CD4-positive, alpha-beta T cell treated with Interferon alpha-2 for 1 hour (primary cell): ENCODE data around the gene NCEH1.

Experiments
- DNase-seq, 2 donors: peaks; one replicate each; pipeline ENCODE4 v3.0.0-alpha.2; 2020 to 2022

Gene NCEH1

DNA sequence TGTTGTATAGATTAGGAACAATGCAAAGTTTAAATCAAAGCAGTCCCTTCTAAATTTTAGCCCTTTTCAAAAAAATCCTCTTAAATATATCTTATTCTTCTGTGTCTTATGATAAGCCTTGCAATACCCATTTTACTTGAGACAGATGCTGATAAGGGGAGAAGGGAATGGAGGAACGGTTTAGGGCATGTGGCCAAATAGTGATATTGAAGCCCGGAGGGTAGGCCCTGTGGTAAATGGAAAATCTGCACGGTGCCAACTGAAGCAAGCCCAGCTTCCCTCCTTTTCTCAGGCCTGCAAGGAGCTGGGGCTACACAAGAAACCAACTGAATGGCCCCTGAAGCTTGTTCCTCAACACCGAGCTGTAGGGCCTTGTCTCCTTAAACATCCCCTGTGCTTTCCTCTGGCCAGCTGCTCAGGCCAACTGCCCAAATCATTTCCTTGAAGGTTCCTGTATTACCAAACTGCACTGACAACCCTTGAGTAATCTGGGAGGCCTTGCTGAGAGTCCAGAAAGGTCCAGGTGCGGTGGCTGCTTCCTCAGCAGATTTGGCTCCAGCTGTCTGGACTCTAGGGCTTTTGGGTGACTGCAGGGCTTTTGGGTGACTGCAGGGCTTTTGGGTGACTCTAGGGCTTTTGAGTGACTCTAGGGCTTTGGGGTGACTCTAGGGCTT is 67.2 kb downstream of the NCEH1 start:
- DNase-seq, result no peak

DNA sequence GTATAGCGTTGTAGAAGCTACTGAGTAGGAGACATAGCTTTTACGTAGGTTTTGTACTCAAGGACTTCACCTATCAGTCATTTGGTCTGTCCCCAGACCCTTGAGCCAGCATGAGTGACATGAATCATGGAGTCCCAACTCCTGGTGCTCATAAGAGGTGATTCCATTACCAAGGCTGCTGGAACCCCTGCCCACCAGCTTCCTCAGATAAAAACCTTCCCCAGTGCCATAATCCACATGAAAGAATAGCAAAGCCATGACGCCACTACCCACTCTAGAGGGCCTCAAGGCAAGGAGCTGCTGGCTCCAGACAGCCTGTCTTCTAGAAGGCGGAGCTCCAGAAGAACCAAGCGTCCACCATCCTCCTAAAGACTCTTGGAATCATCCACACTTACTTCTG is 69.6 kb downstream of the NCEH1 start:
- DNase-seq, result no peak

DNA sequence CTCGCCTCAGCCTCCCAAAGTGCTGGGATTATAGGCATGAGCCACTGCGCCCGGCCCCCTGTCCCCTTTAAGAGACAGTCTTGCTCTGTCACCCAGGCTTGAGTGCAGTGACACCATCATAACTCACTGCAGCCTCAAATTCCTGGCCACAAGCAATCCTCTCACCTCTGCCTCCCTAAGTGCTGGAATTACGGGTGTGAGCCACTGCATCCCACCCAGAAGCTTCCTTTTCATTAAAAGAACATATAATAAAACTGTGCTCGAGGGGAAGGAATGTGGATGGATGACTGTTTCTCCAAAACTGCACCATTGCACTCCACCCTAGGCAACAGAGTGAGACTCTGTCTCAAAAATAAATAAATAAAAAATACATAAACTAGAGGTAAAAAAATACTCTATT is 70.1 kb downstream of the NCEH1 start:
- no peak for DNase-seq

DNA sequence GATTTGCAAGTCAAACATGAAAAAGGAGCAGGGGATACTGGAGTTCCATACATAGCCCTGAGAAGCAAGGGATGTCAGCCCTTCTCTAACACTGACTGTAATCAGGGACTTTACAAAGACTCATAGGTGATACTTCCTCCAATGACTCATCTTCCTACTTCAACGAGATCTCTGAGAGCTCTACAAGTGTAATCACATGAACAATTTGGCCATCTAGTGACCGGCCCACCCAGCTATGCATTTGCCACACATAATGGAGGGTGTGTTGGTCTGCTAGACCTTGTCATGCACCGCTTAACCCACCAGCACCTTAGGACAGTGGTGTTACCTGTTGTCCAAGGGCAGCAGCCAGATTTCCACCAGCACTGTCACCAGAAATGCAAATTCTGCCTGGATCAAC is 75.3 kb downstream of the NCEH1 start:
- DNase-seq, result peak in 1 of 2 donors; percentile 6

DNA sequence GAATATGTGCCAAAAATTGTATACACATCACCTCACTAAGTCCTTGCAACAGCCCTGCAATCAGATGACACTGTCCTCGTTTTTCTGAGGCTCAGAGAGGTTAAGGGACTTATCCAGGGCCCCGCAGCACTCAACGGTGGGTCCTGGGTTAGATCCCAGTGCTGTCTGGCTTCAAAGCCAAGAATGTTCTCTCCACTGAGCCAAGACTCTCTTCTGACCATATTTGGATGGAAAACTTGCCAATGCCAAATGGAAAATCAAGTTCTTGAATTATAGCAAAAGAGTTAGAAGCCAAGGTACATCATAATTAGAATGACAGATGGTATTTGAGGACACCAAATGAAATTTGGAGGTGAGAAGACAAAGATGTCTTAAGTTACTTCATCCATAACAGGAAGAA is 75.9 kb downstream of the NCEH1 start:
- DNase-seq, result no peak

DNA sequence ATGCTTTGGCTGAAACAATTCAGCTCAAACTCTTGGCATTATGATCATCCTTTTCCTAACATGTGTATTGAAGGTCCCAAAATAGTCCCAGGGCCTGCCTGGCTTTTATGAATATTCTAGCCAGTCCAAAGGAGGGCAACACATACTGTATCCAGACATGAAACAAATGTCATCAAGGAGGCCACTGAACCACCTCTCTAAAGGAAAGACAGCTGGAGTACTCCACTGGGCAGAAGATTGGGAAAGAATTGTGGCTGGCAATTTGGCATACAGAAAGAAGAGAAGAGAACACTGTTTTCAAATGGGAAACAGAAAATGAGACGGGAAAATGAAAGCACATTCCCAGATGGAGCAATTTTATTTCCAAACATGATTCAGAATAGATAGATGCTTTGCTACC is 80.6 kb downstream of the NCEH1 start:
- DNase-seq, result no peak

DNA sequence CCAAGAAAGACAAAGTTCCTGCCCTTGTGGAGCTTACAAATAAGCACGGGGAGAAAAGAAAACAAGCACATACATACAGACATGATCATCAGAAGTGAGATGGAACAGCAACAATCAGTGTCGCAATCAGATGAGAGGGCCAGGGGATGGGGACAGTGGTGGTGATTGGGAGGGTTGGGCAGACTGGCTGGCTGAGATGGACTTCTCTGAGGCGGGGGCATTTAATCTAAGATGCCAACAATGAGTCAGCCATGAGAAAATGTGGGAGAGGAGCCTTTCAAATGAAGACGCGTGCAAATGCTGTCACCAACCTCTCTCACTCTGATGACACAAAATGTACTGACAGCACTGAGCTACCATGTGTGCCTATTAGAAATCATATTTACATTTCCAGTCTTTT is 81.4 kb downstream of the NCEH1 start:
- no peak for DNase-seq

DNA sequence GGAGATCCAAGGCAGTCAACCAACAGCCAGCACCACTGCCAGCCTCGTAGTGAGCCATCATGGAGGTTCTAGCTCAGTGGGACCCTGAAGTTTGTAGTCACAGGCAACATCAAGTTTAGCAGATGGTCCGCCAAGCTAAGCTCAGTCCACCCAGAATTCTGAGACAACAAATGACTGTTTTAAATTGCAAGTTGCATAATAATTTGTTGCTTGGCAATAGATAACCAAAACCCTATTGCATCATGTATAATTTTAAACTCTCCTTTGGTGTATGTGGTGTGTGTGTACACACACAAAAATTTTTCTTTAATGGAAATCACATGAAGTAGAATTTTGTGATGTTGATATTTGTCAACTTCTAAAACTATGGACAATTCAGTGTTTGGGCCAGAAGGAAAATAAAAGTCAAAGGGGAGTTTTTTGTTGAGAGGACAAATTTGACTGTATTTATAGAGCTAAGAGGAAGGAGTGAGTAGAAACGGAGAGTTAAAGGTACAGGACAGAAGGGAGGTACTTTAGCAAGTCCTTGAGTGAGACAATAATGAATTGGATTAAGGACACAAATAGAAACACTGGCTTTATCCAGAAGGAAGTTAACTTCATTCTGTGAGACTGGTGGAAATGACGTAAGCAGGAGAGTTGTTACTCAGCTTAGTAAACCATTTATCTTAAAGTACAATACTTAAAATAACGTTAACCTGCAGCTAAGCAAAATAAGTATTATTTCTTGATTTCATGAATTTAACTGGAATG is 83.6 kb downstream of the NCEH1 start:
- DNase-seq, result no peak

DNA sequence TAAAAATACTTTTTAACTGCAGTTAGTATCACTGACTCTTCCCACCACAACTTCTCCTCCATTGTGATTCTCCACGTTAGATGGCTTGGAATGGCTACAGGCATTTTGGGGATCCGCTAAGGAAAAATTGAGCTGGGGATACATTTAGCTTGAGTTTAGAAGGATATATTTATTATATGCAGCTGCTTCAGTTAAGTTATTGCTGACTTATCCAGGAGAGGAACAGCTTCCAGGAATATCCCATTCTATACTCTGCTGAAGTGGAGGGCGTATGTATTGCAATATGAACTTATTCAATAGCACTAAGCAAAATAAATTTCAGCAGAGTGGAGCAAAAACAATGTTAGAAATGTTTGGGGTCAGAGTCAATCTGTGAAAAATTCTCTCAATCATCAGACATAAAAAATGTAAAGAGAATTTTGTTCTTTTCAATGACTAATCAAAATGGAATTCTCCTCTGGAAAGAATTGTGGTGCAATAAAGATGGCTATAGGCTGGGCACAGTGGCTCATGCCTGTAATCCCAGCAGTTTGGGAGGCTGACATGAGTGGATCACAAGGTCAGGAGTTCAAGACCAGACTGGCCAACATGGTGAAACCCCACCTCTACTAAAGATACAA is 84.7 kb downstream of the NCEH1 start:
- DNase-seq, result no peak

DNA sequence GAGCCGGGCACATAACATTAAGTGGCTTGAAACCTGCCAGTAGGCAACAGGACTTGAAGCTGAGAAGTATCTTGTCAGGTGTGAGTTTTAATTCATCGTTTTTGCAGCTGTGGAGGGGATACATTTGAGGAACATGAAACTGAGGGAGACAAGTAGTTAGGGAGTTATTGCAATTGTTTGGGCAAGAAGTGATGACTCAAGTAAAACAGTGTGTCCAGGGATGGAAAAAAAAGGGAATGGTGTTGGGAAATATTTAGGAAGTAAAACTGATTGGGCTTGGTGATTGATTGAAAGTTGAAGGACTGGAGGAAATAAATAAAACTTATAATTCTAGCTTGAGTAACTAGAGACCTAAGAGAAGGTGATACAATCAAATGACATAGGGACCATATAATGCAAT is 85.5 kb downstream of the NCEH1 start:
- no peak for DNase-seq

DNA sequence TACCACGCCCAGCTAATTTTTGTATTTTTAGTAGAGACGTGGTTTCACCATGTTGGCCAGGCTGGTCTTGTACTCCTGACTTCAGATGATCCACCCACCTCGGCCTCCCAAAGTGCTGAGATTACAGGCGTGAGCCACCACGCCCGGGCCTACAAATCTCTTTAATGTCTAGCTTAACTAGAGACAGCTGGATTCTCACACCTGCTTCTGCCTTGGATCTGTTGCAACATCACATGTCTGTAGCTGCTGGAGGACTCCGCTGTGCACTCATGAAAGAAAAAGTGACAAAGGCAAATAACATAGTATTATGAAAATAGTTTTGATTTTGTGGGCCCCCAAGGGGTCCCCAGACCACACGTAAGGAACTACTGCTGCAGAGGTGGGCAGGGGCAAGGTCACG is 85.9 kb downstream of the NCEH1 start:
- DNase-seq, result no peak

DNA sequence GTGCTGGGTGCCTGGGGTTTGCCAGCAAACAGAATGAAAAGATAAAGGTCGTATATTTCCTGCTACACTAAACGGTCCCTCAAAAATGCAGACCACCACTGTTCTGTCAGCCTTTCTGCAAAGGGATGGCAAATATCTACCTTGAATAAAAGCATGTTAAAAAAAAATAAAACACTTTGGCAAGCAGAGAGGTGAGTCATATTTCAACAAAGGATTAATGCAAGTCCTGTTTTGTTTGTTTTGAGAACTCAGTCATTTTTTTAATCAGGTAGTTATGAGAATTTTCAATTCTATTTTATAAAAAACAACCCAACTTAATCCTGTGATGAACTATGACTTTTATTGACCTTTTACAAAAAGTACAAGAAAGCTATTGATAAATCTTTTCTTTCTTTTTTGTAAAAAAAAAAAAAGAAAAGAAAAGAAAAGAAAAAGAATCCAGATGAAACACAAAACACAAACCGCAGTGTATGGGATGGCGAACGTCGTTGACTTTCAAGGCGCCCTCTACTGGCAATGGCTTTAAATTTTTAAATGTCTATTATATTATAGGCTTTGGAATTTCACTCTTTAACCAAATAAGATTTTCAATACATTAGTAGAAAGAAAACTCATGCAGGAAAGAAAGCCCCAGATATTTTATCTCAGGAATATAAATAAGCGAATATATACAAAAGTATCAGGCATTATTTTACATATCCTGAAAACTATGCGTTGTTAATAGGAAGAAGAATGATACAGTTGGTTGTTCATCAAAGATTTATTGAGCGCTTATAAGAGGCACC is 87.8 kb downstream of the NCEH1 start:
- peak in 1 of 2 donors; percentile 60 for DNase-seq

DNA sequence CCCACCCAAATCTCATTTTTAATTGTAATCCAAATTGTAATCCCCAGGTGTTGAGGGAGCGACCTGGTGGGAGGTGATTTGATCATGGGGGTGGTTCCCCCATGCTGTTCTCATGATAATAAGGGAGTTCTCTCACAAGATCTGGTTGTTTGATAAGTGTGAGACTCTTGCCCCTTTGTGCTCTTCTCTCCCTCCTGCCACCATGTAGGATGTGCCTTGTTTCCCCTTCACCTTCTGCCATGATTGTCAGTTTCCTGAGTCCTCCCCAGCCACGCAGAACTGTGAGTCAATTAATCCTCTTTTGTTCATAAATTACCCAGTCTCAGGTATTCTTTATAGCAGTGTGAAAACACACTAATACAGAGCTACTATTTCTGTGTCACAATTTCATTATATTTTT is 88.7 kb downstream of the NCEH1 start:
- DNase-seq, result no peak

DNA sequence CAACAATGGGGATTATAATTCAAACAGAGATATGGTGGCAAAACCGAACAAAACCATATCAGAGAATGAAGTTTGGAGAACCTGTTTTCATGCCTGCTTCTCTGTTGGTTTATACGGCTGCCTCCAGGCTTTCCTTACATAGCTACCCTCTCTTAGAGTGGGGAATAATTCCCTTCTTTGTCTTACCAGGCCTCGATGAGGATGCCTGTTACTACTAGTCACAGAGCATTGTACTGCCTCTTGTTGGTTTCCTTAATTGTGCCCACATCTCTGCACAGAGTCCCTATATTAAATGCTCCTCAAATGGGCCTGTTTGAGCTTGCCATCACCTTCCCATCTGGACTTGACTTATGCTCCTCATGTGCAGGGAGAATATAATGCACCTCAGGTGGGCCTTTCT is 92.9 kb downstream of the NCEH1 start:
- no peak for DNase-seq

DNA sequence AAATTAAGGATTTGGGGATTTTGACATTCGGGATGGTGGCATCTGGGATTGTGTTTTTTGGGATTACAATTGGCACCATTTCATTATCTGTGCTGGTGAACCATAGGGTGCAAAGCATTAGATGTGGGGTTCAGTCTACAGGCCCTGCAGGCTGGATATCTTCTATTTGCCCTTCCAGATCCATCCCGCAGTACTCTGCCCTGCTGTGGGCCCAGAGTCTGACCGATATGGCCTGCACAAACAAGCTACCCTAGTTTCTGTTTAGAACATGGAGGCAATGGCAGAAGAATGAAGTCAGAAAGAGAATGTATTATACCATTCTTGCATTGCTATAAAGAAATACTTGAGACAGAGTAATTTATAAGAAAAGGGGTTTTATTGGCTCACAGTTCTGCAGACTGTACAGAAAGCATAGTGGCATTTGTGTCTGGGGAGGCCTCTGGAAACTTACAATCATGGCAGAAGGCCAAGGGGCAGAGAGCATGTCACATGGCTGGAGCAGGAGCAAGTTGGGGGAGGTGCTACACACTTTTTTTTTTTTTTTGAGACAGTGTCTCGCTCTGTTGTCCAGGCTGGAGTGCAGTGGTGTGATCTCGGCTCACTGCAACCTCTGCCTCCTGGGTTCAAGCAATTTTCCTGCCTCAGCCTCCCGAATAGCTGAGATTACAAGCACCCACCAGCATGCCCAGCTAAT is 93.7 kb downstream of the NCEH1 start:
- no peak for DNase-seq

DNA sequence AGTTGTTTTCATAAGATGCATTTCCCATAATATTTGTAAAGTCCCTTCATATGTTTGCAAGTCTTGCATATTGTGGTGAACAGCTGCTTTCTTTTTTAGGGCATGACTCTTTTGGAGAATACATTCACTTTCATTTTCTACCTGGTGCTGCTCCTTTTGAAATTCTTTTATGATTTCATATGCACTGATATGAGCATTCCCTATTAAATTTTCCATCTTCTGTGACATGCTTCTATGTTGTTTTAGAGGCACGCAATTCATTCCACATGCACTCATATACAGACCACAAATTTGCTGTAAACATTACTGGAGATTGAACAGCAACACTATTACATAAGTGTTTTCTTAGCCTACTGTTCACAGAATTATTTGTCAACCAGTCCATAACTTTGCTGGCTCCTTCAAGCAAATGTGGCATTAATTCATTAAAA is 94.8 kb downstream of the NCEH1 start:
- DNase-seq, result peak in 1 of 2 donors; percentile 26

DNA sequence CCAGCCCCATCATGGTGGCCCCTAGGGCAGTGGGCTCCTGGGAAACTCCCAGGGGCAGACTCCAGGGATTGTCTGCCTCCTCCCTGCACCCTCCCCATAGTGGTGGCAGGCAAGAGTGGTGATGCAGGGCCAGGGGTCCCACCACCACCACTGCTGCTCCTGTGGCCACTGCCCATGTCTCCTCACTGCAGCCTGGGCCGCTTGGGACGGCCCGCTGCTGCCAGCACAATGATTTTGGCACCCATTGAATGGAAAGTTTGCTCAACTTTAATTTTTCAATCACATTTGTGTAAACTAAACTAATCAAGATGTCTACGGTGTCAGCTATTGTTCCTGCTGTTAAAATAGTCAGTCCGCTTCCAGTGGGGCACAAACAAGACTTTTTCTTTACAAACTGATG is 95.6 kb downstream of the NCEH1 start:
- no peak for DNase-seq

DNA sequence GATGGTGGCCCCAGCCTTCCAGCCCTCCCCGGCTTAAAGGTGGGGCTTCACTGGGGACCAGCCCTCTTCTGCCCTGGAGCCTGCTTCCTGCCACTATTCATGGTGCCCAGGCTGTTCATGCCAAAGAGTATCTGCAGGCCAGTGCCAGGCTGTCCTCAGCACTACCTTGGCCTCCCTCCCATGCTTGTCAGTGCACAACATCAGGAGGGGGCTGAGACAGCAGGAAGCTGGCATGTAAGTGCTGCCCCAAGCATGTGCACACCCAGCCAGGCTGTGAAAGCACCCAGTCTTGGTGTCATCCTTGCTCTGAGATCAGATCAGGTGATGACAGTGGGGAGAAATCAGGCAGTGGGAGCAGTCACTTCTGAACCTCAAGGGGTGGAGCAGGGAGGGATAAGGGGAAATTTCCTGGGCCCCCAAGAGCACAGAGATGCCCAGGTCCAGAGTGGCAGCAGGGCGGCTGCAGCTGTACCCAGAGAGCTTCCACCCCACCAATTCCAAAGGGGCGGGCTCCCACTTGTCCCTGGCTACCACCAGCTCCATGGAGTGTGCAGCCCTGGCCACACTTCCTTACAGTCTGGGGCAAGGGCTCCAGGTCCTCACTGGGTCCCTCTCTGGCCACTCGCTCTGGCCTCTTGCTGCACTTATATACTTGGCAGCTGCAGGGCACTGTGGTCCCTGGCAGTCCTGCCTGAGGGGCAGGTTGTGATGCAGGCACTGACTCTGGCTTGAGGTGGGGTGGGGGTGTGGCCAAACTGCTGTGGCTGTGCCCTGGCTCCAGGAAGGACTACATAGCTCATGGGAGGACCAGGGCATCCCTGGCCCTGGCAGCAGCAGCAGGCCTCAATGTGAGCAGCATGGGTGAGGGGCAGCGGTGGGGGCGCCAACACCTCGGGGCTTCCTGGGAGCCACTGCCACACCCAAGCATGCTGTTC is 96.3 kb downstream of the NCEH1 start:
- no peak for DNase-seq

DNA sequence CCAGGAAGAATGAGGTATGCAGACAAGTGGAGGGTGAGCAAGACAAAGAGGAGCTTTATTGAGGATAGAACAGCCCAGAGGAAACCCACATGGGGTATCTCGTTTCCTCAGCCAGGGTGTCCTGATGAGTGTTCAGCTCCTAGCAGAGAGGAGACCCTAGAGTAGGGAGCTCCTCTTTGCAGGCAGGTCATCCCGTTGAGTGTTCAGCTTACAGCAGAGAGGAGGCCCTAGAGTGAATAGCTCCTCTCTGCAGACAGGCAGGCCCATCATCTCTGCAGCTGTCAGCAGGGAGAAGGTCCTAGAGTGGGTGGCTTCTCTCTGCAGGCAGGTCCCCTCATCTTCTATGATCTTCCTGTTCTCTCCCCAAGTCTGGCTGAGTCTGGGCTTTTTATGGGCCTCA is 97.0 kb downstream of the NCEH1 start:
- no peak for DNase-seq

DNA sequence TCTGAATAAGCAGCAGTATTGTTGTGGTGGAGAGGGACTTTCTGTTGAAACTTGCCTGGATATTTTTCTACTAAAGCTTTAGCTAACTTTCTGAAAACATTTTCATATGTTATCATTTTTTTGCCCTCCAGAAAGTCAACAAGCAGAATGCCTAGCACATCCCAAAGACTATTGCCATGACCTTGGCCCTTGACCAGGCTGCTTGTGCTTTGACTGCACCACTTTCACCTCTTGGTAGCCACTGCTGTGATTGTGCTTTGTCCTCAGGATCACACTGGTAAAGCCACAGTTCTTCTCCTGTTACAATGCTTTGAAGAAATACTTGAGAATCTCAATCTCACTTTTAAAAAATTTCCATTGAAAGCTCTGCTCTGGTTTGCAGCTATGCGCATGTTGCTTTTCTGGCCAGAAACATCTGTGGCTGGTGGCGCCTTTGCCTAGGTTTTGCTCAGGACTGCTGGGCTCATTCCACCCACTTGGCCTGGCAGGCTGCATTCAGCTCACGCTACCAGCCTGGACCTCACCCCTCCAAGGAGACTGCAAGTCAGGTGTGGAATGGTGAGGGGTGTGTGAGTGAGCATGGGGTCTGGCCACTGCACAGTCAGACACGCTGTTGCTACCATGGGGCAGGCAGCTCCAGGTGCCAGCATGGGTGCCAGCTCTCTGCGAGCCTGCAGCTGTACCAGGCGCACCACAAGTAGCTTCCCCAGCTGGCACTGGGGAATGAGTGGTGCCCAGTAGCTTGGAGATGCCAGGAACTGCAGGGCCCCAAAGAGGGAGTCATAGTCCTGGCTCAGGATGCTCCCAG is 97.8 kb downstream of the NCEH1 start:
- no peak for DNase-seq

DNA sequence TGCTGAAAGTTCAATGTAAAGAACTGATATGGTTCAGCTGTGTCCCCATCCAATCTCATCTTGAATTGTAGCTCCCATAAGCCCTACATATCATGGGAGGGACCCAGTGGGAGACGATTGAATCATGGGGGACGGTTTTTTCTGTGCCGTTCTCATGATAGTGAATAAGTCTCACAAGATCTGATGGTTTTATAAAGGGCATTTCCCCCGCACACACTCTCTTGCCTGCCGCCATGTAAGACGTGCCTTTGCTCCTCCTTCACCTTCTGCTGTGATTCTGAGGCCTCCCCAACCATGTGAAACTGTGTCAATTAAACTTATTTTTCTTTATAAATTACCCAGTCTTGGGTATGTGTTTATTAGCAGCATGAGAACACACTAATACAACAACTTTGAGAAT is 101.1 kb downstream of the NCEH1 start:
- no peak for DNase-seq
